NCI-H510A (cell line): Measurements from ENCODE around the gene TBC1D3B.
"Not testable (repeated sequence)": the region's sequence is repeated elsewhere in the genome, so short reads cannot be mapped to it uniquely, and the experiment has no call there.

Experiments used
- DNase-seq: peaks from one replicate; lab custom pipeline; 2025; lab: John Stamatoyannopoulos, UW

Gene TBC1D3B

DNA sequence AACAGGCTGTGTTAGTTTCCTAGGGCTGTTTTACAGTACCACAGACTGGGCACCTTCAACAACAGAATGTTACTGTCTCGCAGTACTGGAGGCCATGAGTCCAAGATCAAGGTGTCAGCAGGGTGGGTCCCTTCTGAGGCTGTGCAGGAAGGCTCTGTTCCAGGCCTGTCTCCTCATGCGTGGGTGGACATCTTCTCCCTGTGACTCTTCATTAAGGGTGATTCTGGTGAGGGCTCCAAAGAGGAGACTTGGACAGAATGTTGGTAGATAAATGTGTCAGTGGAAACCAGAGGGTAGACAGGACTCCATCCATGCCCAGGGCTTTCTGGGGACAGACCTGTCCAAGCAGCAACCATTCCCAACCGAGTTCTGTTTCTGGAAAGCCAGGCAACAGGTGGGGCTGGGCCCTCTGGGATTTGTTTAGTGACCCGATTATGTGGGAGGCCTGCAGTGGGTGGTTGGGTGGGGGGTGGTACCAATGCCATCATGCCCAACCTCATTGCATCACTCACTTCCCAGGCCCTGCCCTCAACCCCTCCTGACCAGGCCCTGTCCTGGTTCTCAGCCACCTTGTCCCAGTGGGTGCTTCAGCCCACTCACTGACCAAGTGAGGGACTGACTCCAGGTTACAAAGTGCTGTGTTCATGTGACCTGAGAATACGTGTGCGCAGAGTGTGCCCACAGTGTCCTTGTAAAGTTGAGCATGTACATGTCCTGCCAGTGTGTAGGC is 5.2 kb upstream of the TBC1D3B start:
- DNase-seq: not testable (repeated sequence)

DNA sequence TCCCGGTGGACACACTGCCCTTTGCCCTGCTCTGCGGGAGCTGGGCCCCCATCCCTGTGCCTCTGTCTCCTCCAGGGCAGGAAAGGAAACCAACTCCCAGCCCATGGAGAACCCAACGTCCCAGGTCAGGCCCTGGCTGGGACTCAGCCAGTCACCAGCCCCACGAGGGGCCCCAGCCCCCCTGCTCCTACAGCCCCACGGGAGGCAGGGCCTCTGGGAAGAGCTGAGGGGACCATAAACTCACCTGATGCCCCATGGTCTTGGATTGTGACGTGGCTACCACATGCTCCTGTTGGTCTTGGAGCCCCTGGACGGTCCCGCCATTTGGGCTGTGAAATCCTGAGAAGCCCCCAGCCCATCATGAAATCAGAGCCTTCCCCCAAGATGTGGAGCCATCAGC is 7.6 kb downstream of the TBC1D3B start:
- not testable (repeated sequence) for DNase-seq

DNA sequence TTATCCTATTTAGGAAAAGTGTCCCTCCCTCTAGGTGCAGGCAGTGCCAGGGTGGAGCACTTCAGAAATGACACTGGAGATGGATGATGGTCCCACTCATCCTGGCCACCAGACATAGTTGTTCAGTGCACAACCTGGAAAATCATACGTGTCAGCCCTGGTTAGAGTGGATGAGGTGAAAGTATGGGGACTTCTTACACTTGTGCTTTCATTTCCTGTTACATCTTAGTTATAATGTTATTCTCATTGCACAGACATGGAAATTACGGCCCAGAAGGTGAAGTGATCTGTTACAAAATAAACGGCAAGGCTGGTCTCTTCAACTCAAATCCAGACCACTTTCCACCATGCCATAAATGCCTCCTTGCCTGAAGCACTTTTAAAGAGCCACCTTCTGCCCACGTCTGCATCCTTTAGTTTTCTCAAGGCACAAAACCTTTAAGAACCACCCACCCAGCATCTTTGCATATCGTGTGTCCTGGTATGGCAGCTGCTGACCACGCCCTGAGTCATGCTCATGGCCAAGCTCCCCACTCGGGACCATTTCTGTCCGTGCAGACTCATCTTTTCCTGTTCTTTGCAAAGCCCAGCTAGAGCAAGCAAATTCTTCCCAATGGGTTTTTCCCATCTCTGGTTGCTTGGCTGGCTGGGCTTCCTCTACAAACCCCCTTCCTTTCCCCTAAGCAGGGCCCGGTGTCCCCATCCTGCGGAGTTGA is 22.4 kb downstream of the TBC1D3B start:
- no peak for DNase-seq

DNA sequence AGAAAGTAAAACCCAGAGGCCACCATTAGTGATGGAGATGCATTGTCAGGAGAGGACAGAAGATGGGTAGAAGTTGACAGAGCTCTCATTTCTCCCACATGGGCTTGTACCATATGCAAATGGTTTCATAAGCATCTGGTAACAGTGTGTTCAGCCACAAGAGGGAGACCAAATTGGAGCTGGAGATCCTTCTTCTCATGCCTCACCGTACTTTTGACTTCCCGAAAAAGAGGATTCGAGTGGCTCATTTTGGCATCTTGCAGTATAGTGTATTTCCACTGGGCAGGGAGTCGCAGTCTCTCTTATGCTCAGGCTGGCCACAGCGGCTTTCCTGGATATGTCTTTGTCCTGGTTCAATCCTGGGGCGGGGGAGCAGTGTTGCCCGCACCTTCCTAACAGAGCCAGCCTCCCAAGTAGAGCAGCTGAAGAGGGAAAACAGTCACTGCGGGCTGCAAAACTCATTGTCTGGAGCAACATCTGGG is 23.8 kb downstream of the TBC1D3B start:
- no peak for DNase-seq

DNA sequence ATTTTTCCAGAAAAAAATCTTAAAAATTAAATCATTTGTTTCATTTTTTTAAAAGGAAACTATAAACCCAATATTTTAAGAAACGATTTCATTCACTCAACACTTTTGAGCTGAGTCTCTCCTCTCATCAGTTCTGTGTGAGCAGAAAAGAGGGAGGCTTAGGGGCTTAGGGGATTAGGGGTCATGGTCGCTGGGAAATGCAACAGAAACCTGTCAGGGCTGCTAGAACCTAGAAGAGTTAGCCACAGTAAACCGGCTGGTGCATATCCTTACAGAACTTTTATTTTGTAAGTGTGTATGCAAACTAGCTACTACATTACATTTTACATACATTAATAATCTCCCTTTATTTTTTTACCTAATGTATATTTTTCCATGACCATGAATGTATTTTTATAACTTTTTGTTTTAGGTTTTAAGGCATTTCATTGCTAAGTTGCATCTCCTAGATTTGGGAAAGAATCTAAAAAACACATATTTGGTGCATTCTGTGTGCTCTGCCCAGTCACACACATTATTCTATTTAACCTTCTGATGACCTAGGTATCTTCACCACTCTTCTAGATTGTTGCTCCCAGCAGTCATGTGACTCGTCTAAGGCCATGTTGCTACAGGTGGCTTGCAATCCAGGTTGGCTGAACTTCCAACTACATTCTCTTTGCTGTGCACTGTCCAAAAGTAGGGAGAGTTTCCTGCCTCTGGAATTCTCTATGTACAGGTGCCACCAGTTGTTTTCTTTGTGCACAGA is 24.4 kb downstream of the TBC1D3B start:
- no peak for DNase-seq

DNA sequence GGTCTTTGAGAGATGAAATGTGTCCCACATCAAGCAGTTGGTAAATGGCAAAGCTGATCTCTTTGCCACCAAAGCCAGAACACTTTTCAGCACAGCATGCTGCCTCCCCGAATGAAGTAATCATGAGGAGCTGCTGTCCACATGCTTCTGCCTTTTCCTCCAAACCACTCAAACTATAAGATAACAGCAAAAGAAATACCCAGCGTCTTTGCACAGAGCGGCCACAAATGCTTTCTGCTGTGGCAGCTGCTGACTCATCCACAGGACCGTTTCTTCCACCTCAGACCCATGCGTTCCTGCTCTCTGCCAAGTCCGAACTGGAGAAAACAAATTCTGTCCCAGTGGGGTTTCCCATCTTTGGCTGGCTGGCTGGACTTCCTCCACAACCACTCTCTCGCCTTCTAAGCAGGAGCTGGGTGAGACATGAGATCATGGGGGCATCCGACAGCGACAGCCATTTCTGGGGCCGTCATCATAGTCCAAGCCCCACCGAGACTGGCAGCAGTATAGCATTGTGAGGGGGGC is 27.1 kb downstream of the TBC1D3B start:
- DNase-seq: no peak

DNA sequence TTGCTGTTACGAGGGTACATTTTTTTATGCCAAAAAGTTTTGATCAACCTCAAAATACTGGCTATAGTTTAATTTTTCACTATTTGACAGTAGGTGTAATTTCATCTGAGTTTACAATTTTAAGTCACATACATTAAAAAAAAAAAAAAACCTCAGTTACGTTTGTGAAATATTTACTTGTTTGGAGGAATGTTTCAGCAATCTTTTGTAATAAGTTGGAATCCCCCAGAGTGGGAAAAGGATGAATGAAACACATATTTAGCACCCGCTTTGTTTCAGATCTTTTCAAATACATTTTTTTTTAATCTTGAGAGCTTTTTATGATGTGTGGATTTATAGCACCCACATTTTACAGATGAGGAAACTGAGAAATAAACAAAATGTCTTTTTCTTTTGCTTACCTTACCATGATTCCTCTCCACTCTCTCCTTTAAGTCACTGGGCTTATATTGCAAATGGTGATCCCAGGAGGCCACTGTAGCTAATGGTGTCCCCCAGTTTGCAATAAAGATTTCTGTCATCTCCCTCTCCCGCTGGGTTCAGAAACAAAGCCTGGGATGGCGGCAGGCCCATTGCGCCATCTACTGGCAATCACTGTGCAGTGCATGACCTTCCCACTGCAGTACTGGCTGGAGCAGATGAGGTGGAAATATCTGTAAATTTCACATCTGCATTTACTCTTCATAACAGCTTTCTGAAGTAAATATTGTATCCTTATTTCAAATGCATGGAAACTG is 27.7 kb downstream of the TBC1D3B start:
- DNase-seq: no peak

DNA sequence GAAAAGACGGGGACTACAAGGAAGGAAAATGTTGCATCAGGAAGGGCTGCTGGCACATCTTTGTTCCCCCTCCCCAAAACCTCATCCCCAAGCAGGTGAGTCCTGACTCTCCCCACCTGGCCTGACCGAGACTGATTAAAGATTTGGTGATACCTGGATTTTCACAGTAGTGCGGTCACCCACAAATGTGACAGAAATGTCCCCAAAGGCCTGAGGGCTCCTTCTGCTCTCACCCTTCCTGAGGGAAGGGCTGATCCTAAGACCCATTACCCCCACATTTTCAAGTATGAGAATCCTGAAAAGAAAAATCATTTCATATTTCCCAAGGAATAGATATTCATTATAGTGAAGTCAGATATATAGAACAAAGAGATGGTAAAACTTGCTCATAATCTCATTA is 28.8 kb downstream of the TBC1D3B start:
- no peak for DNase-seq

DNA sequence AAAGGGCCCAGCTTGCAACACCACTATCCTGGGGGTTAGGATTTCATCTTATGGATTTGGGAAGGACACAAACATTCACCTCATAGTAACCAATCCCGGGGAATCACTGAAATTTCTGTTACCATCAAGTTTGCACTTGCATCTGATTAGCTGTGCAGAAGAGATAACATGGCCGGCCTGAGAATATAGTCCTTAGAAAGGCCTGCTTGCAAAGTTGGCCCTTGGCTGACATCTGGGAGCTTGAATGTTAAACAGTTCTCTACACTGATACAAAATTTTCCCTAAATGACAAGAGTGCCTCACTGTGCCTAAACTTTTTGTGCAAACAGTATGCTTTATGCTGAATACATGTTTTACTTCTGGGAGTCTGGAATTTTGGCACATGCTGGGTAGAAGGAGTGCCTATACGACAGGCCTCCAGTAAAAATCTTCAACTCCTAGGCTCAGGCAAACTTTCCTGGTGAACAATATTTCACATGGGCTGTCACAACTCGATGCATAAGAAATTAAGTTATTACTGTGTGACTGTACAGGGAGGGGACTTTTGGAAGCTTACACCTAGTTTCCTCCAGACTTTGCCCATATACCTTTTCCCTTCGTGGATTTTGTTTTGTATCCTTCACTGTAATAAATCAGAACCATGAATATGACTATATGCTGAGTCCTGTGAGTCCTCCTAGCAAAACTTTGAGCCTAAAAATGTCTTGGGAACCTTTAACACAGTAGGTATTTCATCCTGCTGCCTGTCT is 31.3 kb downstream of the TBC1D3B start:
- no peak for DNase-seq

DNA sequence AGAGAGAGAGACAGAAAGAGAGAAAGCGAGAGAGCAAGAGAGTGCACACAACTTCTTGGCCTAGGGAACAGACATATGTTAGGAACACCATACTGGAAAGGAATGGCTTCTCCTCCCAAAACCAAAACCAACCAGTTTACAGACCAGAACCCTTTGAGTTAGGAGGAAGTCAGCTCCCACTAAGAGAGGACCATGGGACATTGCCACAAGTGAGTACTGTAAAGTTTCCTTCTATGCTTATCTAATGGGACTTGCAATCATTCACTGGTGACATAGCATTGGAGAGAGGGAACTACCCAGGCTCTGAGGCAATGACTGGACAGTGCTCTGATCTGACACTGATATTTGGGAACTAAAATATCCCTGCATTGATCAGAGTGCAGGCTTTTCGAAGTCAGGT is 32.4 kb downstream of the TBC1D3B start:
- no peak for DNase-seq

DNA sequence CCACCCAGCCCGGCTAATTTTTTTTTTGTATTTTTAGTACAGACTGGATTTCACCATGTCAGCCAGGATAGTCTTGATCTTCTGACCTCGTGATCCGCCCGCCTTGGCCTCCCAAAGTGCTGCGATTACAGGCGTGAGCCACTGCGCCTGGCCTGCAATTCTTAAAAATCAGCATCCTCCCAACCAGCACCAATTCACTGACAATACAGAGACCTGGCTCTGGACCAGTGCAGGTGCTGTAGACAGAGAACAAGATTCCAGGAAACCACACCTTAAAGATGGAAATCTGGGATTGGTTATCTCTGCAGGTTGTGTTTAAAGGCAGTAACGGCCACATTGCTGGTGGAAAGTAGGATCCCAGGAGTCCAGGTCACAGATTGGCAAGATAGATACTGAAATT is 33.6 kb downstream of the TBC1D3B start:
- DNase-seq: no peak

DNA sequence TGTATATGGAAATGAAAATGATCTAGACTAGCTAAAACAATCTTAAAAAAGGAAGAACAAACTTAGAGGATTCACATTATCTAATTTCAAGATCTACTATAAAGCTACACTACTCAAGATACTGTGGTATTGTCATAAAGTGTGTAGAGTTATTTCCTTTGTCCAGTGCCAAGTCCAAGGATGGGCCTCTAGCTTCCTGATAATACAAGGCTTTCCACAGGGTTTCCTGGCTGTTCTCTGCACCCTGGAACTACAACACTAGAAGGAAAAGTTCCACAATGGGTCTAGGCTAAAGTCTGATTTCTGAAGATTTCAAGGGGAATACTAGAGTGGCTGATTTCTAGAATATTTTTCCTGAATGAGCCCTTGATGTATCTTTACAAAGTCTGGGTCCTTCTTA is 34.2 kb downstream of the TBC1D3B start:
- no peak for DNase-seq

DNA sequence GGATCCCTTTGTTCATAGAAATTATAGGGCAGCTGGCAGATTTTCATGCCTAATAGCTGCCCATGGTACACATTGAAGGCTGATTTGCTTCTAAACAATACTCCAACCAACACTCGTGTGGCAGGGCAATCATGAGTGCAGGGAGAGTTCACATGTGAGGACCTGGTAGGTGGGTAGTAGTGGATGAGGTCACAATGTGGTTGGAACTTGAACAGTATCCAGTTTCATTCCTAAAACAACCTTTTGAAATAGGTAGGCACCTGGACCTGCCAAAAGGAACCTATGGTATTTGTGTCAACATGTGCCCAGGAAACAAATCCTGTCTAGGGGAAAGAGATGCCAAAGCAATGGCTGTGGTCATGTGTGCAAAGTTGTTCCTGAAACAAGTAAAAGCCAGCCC is 40.0 kb downstream of the TBC1D3B start:
- DNase-seq: no peak

DNA sequence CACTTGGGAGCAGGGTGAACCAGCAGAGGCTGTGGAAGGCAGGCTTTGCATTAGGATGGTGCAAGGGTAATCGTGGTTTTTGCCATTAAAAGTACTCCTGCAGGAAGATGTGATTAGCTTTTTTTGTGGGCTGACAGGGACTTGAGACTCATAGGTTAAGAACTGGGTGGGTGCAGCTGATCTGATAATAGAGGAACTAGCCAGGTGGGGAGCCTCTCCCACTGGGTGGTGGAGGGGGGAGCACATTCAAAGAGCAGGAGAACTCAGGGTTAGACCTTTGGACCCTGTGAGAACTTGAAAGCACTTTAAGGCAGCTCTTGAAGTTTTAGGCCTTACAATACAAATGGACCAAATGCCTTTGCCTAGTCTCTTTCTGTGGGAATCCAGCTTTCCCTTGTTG is 40.4 kb downstream of the TBC1D3B start:
- DNase-seq: no peak

DNA sequence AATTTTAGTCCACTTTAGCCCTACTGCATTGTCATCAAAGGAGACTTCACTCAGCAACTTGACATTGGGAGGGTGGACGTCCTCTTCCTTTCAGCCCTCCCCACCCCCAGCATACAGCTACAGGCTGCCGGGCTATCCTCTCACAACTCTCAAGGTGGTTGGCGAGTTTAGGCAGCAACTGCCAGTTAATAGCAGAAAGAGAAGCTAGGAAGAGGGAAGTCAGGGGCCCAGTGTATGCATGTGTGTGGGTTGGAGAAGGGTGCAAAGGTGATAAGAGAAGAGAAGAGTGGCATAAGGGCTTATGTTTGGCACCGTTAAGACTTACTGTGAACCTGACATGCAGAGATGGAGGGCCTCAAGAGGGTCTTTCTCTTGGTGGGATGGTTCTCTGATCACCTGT is 41.0 kb downstream of the TBC1D3B start:
- no peak for DNase-seq

DNA sequence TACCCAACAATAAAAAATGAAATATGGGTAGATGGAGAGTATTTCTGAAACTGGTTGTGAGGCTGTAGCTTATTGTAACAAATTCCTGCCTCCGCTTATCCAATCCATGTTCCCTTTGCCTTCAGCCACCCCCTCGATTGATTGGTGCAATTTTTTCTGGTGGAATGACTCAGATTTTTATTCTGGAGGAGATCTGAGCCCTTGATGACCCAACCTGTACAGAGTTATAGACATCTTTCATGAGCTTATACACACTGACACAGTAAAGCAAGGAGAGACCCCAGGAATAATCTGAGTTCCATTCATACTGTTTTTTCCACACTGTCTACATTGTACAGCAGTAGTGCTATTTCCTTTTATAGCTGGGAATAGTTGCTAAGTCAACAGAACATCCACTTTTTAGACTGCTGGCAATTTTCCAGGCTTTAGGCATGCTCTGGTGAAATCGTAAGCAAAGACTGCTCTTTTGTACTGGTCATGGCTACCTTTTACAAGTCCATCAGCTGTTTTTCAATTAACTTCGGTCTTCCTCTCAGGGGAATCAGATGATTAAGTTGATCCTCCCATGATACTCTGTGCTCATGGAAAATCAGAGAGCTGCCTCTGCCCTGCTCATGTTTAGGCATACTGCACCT is 42.7 kb downstream of the TBC1D3B start:
- DNase-seq: no peak

DNA sequence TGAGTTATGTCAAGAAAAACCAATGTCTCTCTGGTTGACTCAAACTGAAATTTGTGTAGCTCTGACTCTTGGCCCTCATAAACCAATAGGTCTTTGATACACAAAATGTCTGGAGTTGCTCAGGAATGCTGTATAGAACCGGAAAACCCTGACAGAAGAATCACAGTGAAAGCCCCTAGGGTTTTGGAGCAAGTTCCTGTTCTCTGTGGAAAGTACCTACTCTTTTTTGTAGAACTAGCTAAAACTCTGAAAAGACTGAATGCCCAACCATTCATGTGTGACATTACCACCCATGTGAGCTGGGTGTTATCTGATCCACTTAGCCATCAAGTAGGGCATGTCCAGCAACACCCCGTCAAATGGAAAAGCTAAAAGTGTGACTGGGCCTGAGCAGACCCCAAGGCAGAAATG is 44.0 kb downstream of the TBC1D3B start:
- no peak for DNase-seq

DNA sequence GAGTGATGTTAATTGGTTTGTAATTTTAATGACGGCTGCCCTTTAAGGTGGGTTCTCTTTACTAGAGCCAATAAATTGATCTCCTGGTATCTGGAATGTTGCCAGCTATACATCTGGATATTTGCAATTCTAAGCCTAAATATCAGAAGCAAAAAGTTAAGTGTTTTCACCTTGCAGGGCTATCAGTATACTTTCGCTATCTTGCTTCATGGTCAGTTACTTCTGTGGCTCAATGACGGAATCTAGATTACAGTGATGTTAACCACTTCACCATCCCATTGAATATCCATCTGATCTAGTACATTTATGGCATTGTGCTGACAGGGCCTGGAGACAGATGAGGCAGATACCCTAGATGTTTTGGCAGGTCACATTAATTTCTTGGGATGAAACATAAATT is 44.5 kb downstream of the TBC1D3B start:
- DNase-seq: no peak

DNA sequence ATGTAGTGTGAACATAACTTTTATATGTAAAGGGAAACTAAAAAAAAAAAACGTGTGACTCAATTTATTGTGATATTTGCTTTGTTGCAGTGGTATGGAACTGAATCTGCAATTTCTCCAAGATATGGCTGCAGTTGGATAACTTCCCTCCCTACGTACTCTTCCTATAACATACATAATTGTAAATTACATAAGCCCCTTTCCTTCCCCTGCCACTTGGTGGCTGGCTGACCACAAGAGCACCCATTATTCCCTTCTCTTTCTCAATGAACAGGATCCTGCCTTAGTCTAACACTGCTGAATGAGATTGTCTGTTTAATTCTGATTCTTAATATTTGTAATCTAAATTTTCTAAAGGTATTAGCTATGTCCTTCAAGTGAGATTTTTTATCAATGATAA is 45.0 kb downstream of the TBC1D3B start:
- no peak for DNase-seq

DNA sequence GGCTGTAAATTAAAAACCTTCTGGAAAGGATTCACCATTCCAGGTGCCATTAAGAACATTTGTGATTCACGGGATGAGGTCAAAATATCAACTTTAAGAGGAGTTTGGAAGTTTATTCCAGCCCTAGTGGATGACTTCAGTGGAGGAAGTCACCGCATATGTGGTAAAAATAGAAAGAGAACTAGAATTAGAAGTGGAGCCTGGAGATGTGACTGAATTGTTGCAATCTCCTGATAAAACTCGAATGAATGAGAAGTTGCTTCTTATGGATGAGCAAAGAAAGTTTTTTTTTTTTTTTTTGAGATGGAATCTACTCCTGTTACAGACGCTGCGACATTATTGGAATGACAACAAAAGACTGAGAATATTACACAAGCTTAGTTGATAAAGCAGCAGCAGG is 46.1 kb downstream of the TBC1D3B start:
- DNase-seq: no peak

DNA sequence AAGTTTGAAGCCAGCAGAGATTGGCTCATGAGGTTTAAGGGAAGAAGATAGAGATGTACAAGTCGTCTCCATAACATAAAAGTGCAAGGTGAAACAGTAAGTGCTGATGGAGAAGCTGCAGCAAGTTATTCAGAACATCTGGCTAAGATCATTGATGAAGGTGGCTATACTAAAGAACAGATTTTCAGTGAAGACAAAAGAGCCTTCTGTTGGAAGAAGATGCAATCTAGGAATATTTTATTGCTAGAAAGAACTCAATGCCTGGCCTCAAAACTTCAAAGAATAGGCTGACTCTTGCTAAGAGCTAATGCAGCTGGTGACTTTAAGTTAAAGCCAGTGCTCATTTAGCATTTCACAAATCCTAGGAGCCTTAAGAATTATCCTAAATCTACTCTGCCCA is 46.8 kb downstream of the TBC1D3B start:
- no peak for DNase-seq
